A673 (cell line): Measurements from ENCODE around the gene RPS6KA5. TPM values are rescaled to one million over a fixed set of nuclear protein-coding genes. Genes with fewer than 3 reads are reported as not detected.

Experiments used
- BruUV-seq: library from RNA; stranded (reverse); fragments of 400-500 nt; replicated peaks from 2 replicates; lab custom pipeline; 2021; lab: Mats Ljungman, UMichigan
- CTCF ChIA-PET: fragments of 300-600 bp; sonication (Branson Sonifier 250); formaldehyde crosslinking; loops from one replicate; lab custom pipeline; 2022; ENCODE audit warnings: antibody characterized with exemption; lab: Charles Lee
- POLR2A ChIA-PET: fragments of 300-600 bp; sonication (Branson Sonifier 250); formaldehyde crosslinking; loops from one replicate; lab custom pipeline; 2022; ENCODE audit warnings: antibody characterized with exemption; ENCODE audit not compliant: low non-redundant PET; lab: Charles Lee
- DNase-seq: peaks from one replicate; pipeline ENCODE4 v3.0.0-alpha.2; 2015; ENCODE audit warnings: low spot score
- H3K27ac ChIP-seq: fragments of 200-600 bp; sonication (generic); 2 replicates; pipeline ENCODE4 v1.5.1; 2016; ENCODE audit warnings: mixed run types, low read depth, mild to moderate bottlenecking, mixed read lengths, antibody characterized with exemption, low read length; ENCODE audit not compliant: poor library complexity, severe bottlenecking
- H3K27me3 ChIP-seq: fragments of 200-600 bp; sonication (generic); replicated peaks from 2 replicates; pipeline ENCODE4 v1.6.1; 2017; ENCODE audit warnings: mixed run types, low read depth, mild to moderate bottlenecking, mixed read lengths, antibody characterized with exemption, low read length; ENCODE audit not compliant: insufficient read depth, poor library complexity
- H3K36me3 ChIP-seq: fragments of 200-600 bp; sonication (generic); 2 replicates; pipeline ENCODE4 v1.6.1; 2016; ENCODE audit warnings: mixed run types, mild to moderate bottlenecking, mixed read lengths, antibody characterized with exemption, low read length; ENCODE audit not compliant: insufficient read depth, poor library complexity, severe bottlenecking
- H3K4me1 ChIP-seq: fragments of 200-600 bp; sonication (generic); 2 replicates; pipeline ENCODE4 v1.6.1; 2017; ENCODE audit warnings: mixed run types, mild to moderate bottlenecking, mixed read lengths, antibody characterized with exemption, low read length; ENCODE audit not compliant: insufficient read depth, poor library complexity, severe bottlenecking
- H3K4me3 ChIP-seq: fragments of 200-600 bp; sonication (generic); 2 replicates; pipeline ENCODE4 v1.5.1; 2016; ENCODE audit warnings: low read depth, mixed run types, mild to moderate bottlenecking, mixed read lengths, low read length; ENCODE audit not compliant: poor library complexity, severe bottlenecking
- H3K9me3 ChIP-seq: fragments of 200-600 bp; sonication (generic); 2 replicates; pipeline ENCODE4 v1.6.1; 2016; ENCODE audit warnings: mixed run types, low read depth, mild to moderate bottlenecking, mixed read lengths, antibody characterized with exemption, low read length; ENCODE audit not compliant: poor library complexity, severe bottlenecking
- EZH2 ChIP-seq: fragments of 200-600 bp; sonication (generic); IDR thresholded peaks from 2 replicates; pipeline ENCODE4 v1.6.1; 2017; ENCODE audit warnings: borderline replicate concordance, low read depth, mild to moderate bottlenecking, mixed read lengths, antibody characterized with exemption, low read length; ENCODE audit not compliant: poor library complexity, severe bottlenecking
- intact Hi-C: fragments of 100-400 bp; cut with micrococcal nuclease; formaldehyde crosslinking; loops from one replicate; pipeline ENCODE4 v1.10.0; 2022; ENCODE audit not compliant: unreplicated experiment
- total RNA-seq: library from RNA; stranded (reverse); gene quantifications from 2 replicates; pipeline ENCODE4 v1.2.3, GENCODE V29; 2021
- TF ChIP-seq, protein P1 (sequence below): fragments of 300-800, 200-600 bp; sonication (generic); conservative IDR thresholded peaks from 2 replicates; pipeline ENCODE4 v1.5.1; 2017; ENCODE audit warnings: low read depth, mild to moderate bottlenecking, antibody characterized with exemption, low read length, moderate library complexity, mixed read lengths

The RPS6KA5 gene
- total RNA-seq, 1 experiment from 2014 or later = 7.6 TPM

DNA sequence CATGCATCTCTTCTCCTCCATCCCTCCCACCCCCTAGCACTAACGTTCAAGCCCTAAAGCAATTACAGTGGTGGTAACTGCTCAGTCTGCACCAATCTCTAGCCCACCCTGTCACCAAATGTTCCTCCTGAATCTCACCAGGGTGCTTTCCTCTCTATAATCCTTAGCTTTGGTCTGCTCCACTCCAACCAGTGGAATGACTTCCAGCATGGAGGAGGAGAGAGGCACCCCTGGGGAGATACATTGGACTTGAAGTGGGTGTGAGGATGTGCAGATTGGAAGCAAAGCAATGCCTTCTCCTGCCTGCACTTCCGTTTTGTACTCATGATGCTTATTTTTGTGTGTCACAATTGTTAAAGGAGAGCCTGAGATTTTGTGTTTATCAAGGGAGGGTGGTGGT is 24.1 kb upstream of the RPS6KA5 start:
- intact Hi-C loops = loop anchor here (2.0 kb wide), 1 partner anchor 60 kb away; no protein-coding TSS in a partner anchor
- no peak for TF ChIP-seq EZH2
- TF ChIP-seq, protein P1, sequence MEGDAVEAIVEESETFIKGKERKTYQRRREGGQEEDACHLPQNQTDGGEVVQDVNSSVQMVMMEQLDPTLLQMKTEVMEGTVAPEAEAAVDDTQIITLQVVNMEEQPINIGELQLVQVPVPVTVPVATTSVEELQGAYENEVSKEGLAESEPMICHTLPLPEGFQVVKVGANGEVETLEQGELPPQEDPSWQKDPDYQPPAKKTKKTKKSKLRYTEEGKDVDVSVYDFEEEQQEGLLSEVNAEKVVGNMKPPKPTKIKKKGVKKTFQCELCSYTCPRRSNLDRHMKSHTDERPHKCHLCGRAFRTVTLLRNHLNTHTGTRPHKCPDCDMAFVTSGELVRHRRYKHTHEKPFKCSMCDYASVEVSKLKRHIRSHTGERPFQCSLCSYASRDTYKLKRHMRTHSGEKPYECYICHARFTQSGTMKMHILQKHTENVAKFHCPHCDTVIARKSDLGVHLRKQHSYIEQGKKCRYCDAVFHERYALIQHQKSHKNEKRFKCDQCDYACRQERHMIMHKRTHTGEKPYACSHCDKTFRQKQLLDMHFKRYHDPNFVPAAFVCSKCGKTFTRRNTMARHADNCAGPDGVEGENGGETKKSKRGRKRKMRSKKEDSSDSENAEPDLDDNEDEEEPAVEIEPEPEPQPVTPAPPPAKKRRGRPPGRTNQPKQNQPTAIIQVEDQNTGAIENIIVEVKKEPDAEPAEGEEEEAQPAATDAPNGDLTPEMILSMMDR = no peak

DNA sequence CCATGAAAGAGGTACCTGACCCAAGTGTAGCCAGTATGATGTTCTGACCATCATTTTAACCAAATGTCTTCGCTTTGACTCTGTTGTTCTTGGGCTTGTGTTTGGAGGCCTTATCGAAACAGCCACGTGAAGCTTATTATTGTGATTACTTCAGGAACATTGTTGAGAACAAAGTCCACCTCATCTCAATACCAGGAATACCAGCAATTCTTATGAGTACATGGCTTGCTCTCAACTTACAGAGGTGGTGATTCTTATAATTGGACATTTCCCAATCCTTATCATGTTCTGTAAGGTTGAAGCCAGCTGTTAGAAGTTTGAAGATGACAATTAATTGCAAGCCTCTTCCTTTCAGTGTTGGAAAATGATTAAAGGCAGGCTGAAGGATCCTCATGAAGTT is 21.8 kb upstream of the RPS6KA5 start:
- no TSS peak for BruUV-seq
- intact Hi-C loops = no loop called here
- H3K27ac ChIP-seq = no peak overlapping the region
- no peaks in the 10 kb centered on the region for H3K36me3 ChIP-seq
- no peak for TF ChIP-seq EZH2
- TF ChIP-seq, protein P1 = no peak
- no peaks in the 10 kb centered on the region for H3K27me3 ChIP-seq
- H3K4me1 ChIP-seq = peaks cover 19% of the 10 kb centered on the region
- ChIA-PET POLR2A (interaction anchor here (0.6 kb wide), 1 partner anchor 40 kb away, joined by 3 read pairs; no protein-coding TSS in a partner anchor), CTCF (no interaction called here)
- no peak overlapping the region for H3K4me3 ChIP-seq
- no peaks in the 10 kb centered on the region for H3K9me3 ChIP-seq
- no peak for DNase-seq

More for the DNA sequence above, 24.1 kb upstream of the RPS6KA5 start:
- BruUV-seq = no TSS peak
- no peaks in the 10 kb centered on the region for H3K36me3 ChIP-seq
- no peaks in the 10 kb centered on the region for H3K9me3 ChIP-seq
- peak overlapping the region; percentile 73 for H3K27ac ChIP-seq
- H3K4me3 ChIP-seq = no peak overlapping the region
- no peaks in the 10 kb centered on the region for H3K27me3 ChIP-seq
- ChIA-PET CTCF (no interaction called here), POLR2A (interaction anchor here (0.6 kb wide), 1 partner anchor 33 kb away, joined by 3 read pairs; no protein-coding TSS in a partner anchor)
- DNase-seq = peak; percentile 98
- peaks cover 19% of the 10 kb centered on the region for H3K4me1 ChIP-seq

- Histone ChIP-seq H3K4me1 (peaks cover 16% of the 10 kb centered on the region), H3K27ac (no peak overlapping the region), H3K27me3 (no peaks in the 10 kb centered on the region), H3K9me3 (no peaks in the 10 kb centered on the region), H3K36me3 (no peaks in the 10 kb centered on the region), H3K4me3 (no peak overlapping the region)
- no TSS peak for BruUV-seq
- ChIA-PET CTCF (no interaction called here), POLR2A (no interaction called here)
- no peak for TF ChIP-seq EZH2
- TF ChIP-seq, protein P1 = no peak
- DNase-seq = no peak
- intact Hi-C loops = no loop called here
These were observed 19.6 kb upstream of the RPS6KA5 start for GRCh38 chr14:91080071-91080470.
